GM23338 (cell line): ENCODE measurements around the gene ASB9.

Source experiments
- CREB1 ChIP-seq: fragments of 250-450 bp; sonication (Bioruptor Pico); IDR thresholded peaks from 2 replicates; pipeline ENCODE4 v1.5.0; 2020; ENCODE audit warnings: low read depth, mild to moderate bottlenecking, moderate library complexity
- EZH2 ChIP-seq: fragments of 200-600 bp; sonication (generic); IDR thresholded peaks from one replicate; pipeline ENCODE4 v1.8.0; 2017; ENCODE audit warnings: antibody characterized with exemption, mild to moderate bottlenecking, low read depth; ENCODE audit not compliant: unreplicated experiment
- POLR2AphosphoS5 ChIP-seq: IDR thresholded peaks from 2 replicates; pipeline ENCODE4 v1.6.1; 2016; ENCODE audit warnings: antibody characterized with exemption, low read depth
- REST ChIP-seq: IDR thresholded peaks from one replicate; pipeline ENCODE4 v1.6.1; 2018; ENCODE audit warnings: antibody characterized with exemption; ENCODE audit not compliant: unreplicated experiment
- STAT1 ChIP-seq: IDR thresholded peaks from one replicate; pipeline ENCODE4 v1.6.1; 2016; ENCODE audit warnings: antibody characterized with exemption; ENCODE audit not compliant: unreplicated experiment
- ZNF114 ChIP-seq: fragments of 250-450 bp; sonication (Bioruptor Pico); IDR thresholded peaks from 2 replicates; pipeline ENCODE4 v1.5.0; 2020; ENCODE audit warnings: mild to moderate bottlenecking, moderate library complexity
- TF ChIP-seq, protein P1 (sequence below), 2 experiments: fragments of 200-600 bp in 1 of 2; sonication (generic) in 1 of 2; conservative IDR thresholded peaks; 2 replicates each; pipeline versions ENCODE4 v1.5.1 to v1.6.1; 2016 to 2017; ENCODE audit warnings: antibody characterized with exemption in 2 of 2, low read depth in 2 of 2, mild to moderate bottlenecking in 2 of 2, moderate library complexity in 1 of 2
- TF ChIP-seq, protein P2 (sequence below): IDR thresholded peaks from 2 replicates; pipeline ENCODE4 v1.6.1; 2016; ENCODE audit warnings: antibody characterized with exemption

GRCh38 chrX:15217161-15217560 is 52.7 kb downstream of the ASB9 start:
- TF ChIP-seq, protein P1, sequence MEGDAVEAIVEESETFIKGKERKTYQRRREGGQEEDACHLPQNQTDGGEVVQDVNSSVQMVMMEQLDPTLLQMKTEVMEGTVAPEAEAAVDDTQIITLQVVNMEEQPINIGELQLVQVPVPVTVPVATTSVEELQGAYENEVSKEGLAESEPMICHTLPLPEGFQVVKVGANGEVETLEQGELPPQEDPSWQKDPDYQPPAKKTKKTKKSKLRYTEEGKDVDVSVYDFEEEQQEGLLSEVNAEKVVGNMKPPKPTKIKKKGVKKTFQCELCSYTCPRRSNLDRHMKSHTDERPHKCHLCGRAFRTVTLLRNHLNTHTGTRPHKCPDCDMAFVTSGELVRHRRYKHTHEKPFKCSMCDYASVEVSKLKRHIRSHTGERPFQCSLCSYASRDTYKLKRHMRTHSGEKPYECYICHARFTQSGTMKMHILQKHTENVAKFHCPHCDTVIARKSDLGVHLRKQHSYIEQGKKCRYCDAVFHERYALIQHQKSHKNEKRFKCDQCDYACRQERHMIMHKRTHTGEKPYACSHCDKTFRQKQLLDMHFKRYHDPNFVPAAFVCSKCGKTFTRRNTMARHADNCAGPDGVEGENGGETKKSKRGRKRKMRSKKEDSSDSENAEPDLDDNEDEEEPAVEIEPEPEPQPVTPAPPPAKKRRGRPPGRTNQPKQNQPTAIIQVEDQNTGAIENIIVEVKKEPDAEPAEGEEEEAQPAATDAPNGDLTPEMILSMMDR (conservative IDR thresholded peaks at IDR 0.05; ENCODE audit: low read depth in 2 of 2) = no peak
- TF ChIP-seq STAT1 (no peak), POLR2AphosphoS5 (no peak), EZH2 (no peak), ZNF114 (CRISPR knock-in tag) (no peak), REST (no peak), CREB1 (CRISPR knock-in tag) (no peak)
- TF ChIP-seq, protein P2, sequence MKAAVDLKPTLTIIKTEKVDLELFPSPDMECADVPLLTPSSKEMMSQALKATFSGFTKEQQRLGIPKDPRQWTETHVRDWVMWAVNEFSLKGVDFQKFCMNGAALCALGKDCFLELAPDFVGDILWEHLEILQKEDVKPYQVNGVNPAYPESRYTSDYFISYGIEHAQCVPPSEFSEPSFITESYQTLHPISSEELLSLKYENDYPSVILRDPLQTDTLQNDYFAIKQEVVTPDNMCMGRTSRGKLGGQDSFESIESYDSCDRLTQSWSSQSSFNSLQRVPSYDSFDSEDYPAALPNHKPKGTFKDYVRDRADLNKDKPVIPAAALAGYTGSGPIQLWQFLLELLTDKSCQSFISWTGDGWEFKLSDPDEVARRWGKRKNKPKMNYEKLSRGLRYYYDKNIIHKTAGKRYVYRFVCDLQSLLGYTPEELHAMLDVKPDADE = no peak
